Activated CD8-positive, alpha-beta memory T cell treated with anti-CD3 and anti-CD28 coated beads, Interleukin-2, amount 50 U/mL, for 4 hours (primary cell): ENCODE results near the gene S100A4.

Experiments used
- DNase-seq: peaks from one replicate; pipeline ENCODE4 v3.0.0-alpha.2; 2020

S100A4 gene

GRCh38 chr1:153546796-153547559, 1.4 kb upstream of the S100A4 start:
- no peak for DNase-seq

- no peak for DNase-seq
Observed at GRCh38 chr1:153546371-153546770, 765 bp upstream of the S100A4 start.

- no peak for DNase-seq
Observed at GRCh38 chr1:153544453-153545066, 1.0 kb downstream of the S100A4 start.

GRCh38 chr1:153543736-153544135, 1.9 kb downstream of the S100A4 start:
- no peak for DNase-seq

GRCh38 chr1:153542956-153543711, 2.5 kb downstream of the S100A4 start:
- no peak for DNase-seq

- no peak for DNase-seq
Observed at GRCh38 chr1:153541641-153542590, 3.7 kb downstream of the S100A4 start.

- DNase-seq: peak; percentile 47
Observed at GRCh38 chr1:153540394-153541361, 4.9 kb downstream of the S100A4 start, which contains the start of gene S100A5. Gene S100A5 (minus strand): TSS chr1:153540934. CDS start chr1:153540191, 743 bp downstream.

- DNase-seq: no peak
Observed at GRCh38 chr1:153539395-153540093, 6.1 kb downstream of the S100A4 start.

- DNase-seq: no peak
Observed at GRCh38 chr1:153538315-153538821, 7.2 kb downstream of the S100A4 start.

GRCh38 chr1:153537376-153537730, 8.3 kb downstream of the S100A4 start:
- no peak for DNase-seq

- no peak for DNase-seq
Observed at GRCh38 chr1:153536671-153537375, 8.8 kb downstream of the S100A4 start.

- DNase-seq: peak; percentile 76
Observed at GRCh38 chr1:153536012-153536670, 9.5 kb downstream of the S100A4 start.

GRCh38 chr1:153535242-153536011, 10.2 kb downstream of the S100A4 start, which contains the start of gene S100A6:
Gene S100A6 (minus strand): TSS chr1:153535991. CDS start chr1:153535339, 652 bp downstream.
- peak; percentile 37 for DNase-seq

GRCh38 chr1:153534925-153535241, 10.7 kb downstream of the S100A4 start:
- DNase-seq: no peak

- no peak for DNase-seq
Observed at GRCh38 chr1:153534226-153534924, 11.2 kb downstream of the S100A4 start.

- DNase-seq: no peak
Observed at GRCh38 chr1:153533689-153534201, 11.9 kb downstream of the S100A4 start.

GRCh38 chr1:153532769-153533599, 12.6 kb downstream of the S100A4 start:
- peak; percentile 73 for DNase-seq
